Brain microvascular endothelial cell (primary cell): Measurements from ENCODE around the gene PTPRR.

Source experiments
- DNase-seq: peaks from one replicate; pipeline ENCODE4 v3.0.0-alpha.2; 2020
- H3K27ac ChIP-seq: fragments of 250-450 bp; sonication (Bioruptor Pico); 2 replicates; pipeline ENCODE4 v1.5.1; 2020; ENCODE audit warnings: mild to moderate bottlenecking, moderate library complexity
- H3K27me3 ChIP-seq: fragments of 250-450 bp; sonication (Bioruptor Pico); replicated peaks from 2 replicates; pipeline ENCODE4 v1.5.1; 2020; ENCODE audit warnings: mild to moderate bottlenecking
- H3K36me3 ChIP-seq: fragments of 250-450 bp; sonication (Bioruptor Pico); replicated peaks from 2 replicates; pipeline ENCODE4 v1.5.1; 2020; ENCODE audit warnings: mild to moderate bottlenecking
- H3K4me3 ChIP-seq: 2 replicates; pipeline ENCODE4 v1.5.1; 2011; ENCODE audit warnings: low read depth, mild to moderate bottlenecking, control low read depth, low read length, moderate library complexity
- CTCF ChIP-seq: IDR thresholded peaks from 2 replicates; pipeline ENCODE4 v1.5.1; 2011; ENCODE audit warnings: low read depth, mild to moderate bottlenecking, moderate library complexity, low read length, control low read depth, inconsistent platforms; ENCODE audit errors: missing control alignments
- in situ Hi-C: cut with HindIII; loops from 2 replicates; pipeline ENCODE4 v1.10.0; 2017; ENCODE audit warnings: low sequenced_read_pairs, low pct_ligation_motif_present

PTPRR gene

DNA sequence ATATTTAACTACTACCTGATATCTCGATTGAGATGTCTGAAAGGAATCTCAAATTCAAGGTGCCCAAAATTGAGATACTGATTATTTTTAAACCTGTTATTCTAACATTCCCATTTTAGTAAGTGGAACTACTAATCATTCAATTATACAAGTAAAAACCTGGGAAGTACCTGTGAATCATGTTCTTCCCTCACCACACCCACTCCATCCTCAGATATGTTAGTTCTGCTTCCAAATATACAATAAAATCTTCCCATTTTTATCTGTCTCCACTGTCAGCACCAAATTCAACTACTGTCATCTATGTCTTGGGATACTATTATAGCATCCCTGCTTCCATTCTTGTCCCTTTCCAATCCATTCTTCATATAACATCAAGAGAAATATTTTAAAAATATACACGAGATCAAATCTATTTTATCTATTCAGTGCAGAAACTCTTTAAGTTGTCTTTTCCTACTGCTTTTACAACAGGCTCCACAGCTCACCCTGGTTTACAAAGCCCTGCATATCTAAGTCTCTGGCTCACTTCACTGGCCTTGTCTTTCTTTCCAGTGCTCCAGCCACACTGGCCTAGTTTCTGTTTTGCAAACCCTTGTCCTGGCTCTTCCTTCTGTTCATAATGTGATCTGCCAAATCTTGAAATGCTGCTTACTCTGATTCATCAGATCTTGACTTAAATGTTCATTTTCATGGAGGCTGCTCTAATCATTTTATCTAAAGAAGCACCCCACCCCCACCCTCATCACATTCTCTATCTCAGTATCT lies 122.3 kb downstream of the PTPRR start:
- TF ChIP-seq CTCF: no peak
- Histone ChIP-seq H3K27ac (no peak overlapping the region), H3K4me3 (no peak overlapping the region), H3K27me3 (no peaks in the 10 kb centered on the region), H3K36me3 (no peaks in the 10 kb centered on the region)
- no peak for DNase-seq
- in situ Hi-C loops: no loop called here

- H3K4me3 ChIP-seq: no peak overlapping the region
- no peaks in the 10 kb centered on the region for H3K27me3 ChIP-seq
- no peak for TF ChIP-seq CTCF
- DNase-seq: no peak
- no peaks in the 10 kb centered on the region for H3K36me3 ChIP-seq
- no peak overlapping the region for H3K27ac ChIP-seq
- in situ Hi-C loops: no loop called here
Measured at GRCh38 chr12:70796989-70797388, 123.5 kb downstream of the PTPRR start.

DNA sequence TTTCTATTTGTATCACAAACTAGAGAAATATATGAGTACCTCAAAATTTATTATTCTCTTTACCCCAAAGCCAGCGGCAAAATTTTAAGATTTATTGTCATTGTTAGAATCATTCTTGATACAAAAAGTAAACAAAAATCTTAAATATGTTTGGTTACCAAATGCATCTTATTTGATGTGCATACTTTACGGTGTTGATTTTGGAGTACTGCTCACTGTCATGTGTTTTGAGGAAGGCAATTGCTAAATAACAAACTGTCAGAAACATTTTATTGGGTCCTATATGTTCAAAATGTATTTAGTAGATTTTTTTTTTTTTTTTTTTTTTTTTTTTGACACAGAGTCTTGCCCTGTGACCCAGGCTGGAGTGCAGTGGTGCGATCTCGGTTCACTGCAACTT lies 124.9 kb downstream of the PTPRR start:
- no peak for TF ChIP-seq CTCF
- H3K4me3 ChIP-seq: no peak overlapping the region

GRCh38 chr12:70794131-70794530 lies 126.4 kb downstream of the PTPRR start:
- in situ Hi-C loops: no loop called here
- no peak overlapping the region for H3K27ac ChIP-seq

More for the DNA sequence above, 124.9 kb downstream of the PTPRR start:
- no peak for DNase-seq
- in situ Hi-C loops: no loop called here
- Histone ChIP-seq H3K27me3 (no peaks in the 10 kb centered on the region), H3K27ac (no peak overlapping the region), H3K36me3 (no peaks in the 10 kb centered on the region)

GRCh38 chr12:70788774-70789173 lies 131.8 kb downstream of the PTPRR start:
- no peaks in the 10 kb centered on the region for H3K27me3 ChIP-seq
- no peak for DNase-seq
- no peak overlapping the region for H3K4me3 ChIP-seq
- in situ Hi-C loops: no loop called here
- H3K36me3 ChIP-seq: no peaks in the 10 kb centered on the region
- H3K27ac ChIP-seq: no peak overlapping the region
- TF ChIP-seq CTCF: no peak

More at GRCh38 chr12:70794131-70794530, 126.4 kb downstream of the PTPRR start:
- DNase-seq: no peak
- Histone ChIP-seq H3K27me3 (no peaks in the 10 kb centered on the region), H3K4me3 (no peak overlapping the region), H3K36me3 (no peaks in the 10 kb centered on the region)
- TF ChIP-seq CTCF: no peak

DNA sequence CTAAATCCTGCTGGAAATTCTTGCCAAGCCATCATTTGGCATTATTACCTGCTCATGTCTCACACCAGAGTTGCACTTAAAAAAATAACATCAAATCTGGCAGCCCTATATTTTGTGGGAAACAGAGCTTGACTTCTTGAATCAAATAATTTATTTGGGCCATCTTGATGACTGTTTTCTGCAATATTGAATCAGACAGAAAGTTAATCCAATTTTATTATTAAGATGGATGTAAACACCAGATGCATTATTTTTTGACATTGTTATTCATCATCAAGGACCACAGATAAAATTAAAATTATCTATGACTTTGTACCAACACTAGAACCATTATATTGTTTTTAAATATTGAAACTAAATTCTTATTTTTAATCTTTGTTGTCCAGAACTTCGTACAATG lies 132.9 kb downstream of the PTPRR start:
- H3K27me3 ChIP-seq: no peaks in the 10 kb centered on the region
- in situ Hi-C loops: no loop called here

More for the DNA sequence above, 132.9 kb downstream of the PTPRR start:
- TF ChIP-seq CTCF: no peak
- no peak for DNase-seq
- H3K36me3 ChIP-seq: no peaks in the 10 kb centered on the region
- H3K27ac ChIP-seq: no peak overlapping the region
- no peak overlapping the region for H3K4me3 ChIP-seq
